Fibroblast of skin of left quadriceps (primary cell): ENCODE results near the gene ST7.
A peak's percentile ranks its signal among the peaks of the same experiment; 100 is the strongest.

ENCODE experiments used
- DNase-seq, 2 experiments: peaks; one replicate each; pipeline ENCODE4 v3.0.0-alpha.2; 2013; ENCODE audit warnings: low read depth in 2 of 2

ST7 gene

DNA sequence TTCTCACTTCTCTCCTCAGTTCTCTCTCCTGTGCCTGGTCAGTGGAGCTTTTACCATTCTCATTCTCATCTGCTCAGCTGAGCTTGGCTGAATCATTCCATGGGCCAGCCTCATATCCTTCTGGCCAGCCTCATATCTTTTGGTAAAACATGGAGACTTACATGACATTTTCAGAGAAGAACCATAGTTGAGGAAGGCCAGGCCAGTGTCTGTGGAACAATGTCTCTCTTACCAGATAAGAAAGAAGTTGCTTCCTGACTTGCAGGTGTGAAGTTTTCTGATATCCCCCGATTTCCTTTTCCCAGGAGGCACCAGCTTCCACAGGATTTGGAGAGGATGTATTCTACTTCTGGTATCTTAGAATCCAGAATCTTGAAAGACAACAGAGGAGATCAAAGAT lies 24.7 kb downstream of the ST7 start:
- DNase-seq, result no peak

- no peak for DNase-seq
Measured at GRCh38 chr7:116979430-116979829, 26.1 kb downstream of the ST7 start.

DNA sequence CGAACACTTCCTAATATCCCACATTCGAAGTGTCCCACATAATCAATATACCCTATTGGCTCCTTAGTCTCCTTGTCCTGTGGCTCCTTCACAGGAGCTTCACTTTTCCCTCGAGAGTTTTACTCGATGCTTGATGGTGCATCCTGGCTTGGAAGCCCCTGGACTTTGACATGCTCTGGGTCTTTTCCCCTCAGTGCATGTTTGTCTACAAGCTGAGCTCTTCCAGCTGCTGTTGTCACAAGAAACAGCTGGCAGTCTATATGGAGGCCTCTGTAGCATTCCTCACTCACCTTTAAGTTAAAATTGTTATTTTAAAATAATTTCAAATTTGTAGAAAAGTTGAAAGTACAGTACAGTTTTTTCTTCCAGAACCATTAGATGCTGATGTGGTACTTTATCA lies 27.1 kb downstream of the ST7 start:
- DNase-seq, result no peak

DNA sequence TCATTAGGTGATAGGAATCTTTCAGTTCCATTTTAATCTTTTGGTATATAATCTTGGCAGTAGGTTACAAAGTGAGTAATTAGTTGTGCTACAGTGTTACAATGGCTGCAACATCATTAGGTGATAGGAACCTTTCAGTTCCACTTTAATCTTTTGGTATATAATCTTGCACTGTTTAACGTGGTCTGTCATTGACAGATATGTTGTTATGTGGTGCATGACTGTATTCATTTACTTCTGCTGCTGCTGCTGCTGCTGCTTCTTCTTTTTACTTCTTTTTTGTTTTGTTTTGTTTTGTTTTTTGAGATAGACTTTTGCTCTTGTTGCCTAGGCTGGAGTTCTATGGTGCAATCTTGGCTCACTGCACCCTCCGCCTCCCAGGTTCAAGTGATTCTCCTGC lies 28.6 kb downstream of the ST7 start:
- no peak for DNase-seq

DNA sequence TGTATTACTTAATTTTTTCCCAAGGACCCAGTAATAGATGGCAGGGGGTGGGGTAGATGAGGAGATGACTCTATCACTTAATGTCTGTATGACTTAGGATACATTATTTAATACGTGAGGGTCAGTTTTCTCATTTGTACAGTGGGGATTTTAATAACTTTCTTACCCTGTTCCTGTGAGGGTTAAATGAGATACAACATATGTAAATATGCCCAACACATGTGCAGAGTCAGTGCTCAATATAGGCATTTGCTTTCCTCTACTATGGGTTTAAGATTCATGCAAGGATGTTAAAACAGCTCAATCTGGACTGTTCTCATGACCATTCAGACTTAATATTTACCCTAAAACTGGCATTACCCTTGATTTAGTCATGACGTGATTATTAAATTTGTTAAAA lies 31.2 kb downstream of the ST7 start:
- no peak for DNase-seq

DNA sequence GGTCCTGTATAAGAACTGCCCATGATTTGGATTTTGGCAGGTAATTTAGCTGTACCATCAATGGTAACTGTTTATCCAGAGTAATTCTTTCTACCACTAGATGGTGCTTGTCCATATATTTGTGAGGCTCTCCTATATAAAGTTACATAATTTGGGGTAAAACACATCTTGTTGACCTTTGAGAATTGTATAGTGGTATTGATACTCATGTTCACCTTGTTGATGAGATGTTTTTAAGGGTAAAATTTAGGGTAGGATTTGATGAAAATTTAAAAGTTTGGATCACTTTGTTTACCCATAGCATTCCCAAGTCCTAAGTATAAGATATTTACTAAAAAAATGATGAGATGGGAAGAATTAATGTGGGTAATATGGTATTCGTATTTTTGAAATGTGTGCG lies 31.6 kb downstream of the ST7 start:
- no peak for DNase-seq

DNA sequence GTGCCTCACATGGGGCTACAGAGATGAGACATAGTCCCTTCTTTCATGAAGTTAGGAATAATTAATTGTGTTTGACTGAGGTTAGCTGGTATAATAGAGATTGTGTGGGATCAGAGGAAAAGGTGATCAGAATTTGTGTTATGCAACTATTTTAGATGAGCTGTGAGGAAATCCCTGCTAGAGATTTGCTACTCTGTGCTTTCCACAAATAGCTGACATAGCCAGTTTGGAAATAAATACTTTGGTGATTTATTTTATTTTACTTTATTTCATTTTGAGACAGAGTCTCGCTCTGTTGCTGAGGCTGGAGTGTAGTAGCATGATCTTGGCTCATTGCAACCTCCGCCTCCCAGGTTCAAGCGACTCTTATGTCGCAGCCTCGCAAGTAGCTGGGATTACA lies 32.3 kb downstream of the ST7 start:
- no peak for DNase-seq

DNA sequence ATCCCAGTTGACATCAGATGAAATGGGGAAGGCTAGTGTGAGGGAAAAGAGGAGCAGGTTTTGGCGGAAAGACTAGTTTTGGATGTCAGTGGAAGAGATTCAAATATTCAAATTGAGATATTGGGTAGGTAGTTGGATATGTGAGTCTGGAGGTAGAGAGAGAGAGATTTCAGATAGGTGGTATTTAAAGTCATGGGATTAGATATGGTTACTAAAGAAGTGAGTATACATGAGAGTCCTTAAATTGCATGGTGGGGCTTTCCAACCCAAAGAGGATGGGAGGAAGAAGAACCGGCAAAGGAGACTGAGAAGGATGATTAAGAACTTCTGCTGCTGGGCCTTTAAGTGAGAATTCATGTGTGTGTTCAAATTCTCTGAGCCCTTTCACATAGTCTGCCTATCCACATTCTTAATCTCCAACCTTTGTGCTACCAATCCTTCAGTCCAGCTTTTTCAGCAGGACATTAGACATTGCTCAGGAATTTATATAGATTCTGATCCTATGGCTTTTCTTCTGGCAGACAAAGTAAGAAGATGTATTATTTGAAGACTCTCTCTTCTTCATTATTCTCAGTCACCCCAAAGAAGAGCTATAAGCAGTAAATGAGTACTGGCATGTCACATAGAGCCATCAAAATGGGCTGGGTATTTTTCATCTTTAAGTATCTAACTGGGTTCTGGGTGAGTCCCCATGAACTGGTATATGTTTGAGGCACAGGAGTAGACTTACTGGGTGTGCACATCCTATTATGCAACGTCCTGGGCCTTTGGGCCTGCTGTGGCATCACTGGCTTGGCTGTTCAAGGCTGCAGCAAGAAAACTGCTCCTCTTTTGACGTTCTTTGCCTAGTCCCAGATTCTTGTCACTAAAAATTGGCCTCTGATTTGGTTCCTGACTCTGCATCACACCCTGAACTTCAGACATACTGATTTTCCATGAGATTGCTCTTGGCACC lies 33.6 kb downstream of the ST7 start:
- DNase-seq, result no peak

- no peak for DNase-seq
Measured at GRCh38 chr7:116988363-116988989, 35.2 kb downstream of the ST7 start.

DNA sequence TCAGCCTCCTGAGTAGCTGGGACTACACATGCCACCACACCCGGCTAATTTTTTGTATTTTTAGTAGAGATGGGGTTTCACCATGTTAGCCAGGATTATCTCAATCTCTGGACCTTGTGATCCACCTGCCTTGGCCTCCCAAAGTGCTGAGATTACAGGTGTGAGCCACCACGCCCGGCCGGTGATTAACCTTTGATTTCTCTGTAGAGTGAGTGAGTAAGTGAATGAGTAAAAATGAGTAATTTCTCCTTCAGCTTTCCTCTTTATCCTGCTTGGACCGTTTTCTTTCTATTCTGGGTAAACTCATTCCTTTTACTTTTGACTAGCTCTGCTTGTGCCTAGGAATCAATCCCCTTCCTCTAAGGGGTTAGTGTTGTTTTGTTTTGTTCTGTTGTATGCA lies 36.8 kb downstream of the ST7 start:
- DNase-seq, result no peak

DNA sequence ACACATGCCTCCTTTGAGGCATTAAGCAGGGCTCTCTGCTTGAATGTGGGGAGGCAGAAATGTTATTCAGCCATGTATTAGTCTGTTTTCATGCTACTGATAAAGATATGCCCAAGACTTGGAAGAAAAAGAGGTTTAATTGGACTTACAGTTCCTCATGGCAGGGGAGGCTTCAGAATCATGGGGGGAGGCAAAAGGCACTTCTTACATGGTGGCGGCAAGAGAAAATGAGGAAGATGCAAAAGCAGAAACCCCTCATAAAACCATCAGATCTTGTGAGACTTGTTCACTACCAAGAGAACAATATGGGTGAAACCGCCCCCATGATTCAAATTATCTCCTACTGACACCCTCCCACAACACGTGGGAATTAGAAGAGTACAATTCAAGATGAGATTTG lies 37.9 kb downstream of the ST7 start:
- no peak for DNase-seq

DNA sequence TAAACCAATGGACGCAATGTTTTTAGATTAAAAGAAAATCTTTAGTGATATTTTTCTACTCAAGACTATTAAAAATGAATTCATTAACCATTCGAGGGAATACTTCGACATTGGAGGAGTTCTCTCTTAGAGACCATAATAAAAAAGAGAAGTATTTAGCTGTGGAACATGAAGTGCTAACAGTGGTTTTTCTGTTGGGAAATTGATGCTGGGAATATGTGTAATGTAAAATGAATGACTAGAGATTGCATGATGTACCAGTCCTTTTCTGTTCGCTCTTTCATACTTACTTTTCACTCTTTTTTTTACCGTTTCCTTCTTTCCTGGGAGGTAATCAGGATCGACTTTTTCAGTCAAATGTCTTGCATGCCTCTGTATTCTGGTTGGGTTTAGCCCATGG lies 41.3 kb downstream of the ST7 start:
- no peak for DNase-seq

DNA sequence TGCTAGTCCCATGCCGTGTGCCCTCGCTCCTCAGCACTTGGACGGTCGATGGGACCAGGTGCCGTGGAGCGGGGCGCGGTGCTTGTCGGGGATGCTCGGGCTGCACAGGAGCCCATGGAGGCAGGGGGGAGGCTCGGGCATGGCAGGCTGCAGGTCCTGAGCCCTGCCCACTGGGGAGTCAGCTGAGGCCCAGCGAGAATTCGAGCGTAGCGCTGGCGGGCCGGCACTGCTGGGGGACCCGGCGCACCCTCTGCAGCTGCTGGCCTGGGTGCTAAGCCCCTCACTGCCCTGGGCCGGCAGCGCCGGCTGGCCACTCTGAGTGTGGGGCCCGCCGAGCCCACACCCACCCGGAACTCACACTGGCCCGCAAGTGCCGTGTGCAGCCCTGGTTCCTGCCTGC lies 44.7 kb downstream of the ST7 start:
- DNase-seq, result no peak

DNA sequence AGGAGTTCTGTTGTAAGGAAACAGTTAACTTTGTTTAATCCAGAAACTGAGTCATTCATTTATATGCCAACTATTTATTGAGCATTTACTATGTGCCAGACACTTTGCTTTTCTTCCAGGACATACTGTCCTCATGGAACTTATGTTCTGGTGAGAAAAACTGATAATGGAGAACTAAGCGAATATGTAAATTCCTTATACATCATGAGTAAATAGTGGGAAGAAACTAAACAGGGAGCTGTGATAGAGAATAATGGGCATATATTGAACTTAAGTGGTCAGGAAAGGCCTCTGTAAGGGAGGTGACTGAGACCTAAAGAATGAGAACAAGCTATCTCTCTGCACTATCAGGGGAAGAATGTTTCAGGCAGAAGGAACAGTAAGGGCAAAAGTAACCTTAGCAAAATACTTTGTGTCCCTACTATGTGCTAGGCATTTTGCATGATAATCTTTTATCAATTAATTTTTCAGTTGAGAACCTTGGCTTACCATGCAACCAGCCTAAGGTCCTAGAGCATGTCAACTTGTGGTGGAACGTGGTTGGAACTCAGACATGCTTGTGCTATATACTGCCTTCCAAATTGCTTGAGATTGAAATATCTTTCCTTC lies 45.4 kb downstream of the ST7 start:
- DNase-seq, result no peak

DNA sequence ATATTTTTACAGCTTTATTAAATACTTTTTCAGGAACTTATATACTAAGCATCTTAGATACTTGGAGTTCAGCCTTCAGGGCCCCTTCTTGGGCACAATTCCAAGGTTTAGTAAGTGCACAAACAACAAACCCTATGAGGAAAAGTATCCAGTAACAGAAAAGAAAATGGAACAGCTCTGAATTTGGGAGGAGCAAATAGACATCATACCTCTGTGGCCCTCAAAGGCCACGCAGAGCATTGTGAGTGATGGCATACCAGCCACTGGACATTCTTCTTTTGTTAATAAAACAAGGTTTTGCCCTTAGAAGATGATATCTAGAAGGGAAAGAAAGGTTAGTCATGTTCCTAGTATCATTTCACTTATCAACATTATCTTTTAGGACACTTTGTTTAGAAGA lies 46.0 kb downstream of the ST7 start:
- no peak for DNase-seq

DNA sequence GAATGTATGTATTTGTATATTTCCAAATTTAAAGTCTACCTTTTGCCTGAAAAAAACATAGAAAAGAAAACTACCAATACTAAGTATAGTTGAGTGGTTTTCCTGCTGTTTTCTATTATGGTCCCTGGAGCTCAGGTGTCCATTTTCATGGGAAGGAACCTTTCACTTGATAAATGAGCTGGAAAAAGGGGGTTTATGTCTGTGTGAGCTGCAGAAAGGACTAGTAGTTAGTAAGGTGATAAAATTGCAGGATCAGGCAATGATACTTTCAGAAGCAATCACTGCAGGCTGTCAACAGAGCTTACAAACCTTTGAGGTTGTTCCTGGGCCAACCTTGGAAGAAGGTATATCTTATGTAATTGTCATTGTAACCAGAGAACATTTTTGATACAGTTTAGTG lies 48.0 kb downstream of the ST7 start:
- no peak for DNase-seq

DNA sequence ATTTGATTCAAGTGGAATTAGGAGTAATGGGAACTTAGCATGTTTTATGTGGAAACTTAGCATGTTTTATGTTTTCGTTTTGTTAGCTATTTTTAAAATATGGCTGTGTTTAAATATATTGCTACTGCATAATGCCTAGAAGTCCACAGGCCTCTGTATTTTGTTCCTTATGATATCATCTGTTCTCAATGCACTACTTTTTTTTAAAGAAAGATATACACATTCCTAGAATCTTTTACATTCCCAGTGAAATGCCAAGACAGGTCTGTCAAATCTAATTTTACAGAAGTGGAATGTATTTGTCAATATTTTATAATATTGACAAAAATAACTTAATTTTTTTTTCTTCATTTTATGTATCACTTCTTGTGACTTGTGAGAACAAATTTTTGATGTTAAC lies 51.6 kb downstream of the ST7 start:
- no peak for DNase-seq

- no peak for DNase-seq
Measured at GRCh38 chr7:117005449-117005848, 52.1 kb downstream of the ST7 start.

- no peak for DNase-seq
Measured at GRCh38 chr7:117006907-117007684, 53.8 kb downstream of the ST7 start.

DNA sequence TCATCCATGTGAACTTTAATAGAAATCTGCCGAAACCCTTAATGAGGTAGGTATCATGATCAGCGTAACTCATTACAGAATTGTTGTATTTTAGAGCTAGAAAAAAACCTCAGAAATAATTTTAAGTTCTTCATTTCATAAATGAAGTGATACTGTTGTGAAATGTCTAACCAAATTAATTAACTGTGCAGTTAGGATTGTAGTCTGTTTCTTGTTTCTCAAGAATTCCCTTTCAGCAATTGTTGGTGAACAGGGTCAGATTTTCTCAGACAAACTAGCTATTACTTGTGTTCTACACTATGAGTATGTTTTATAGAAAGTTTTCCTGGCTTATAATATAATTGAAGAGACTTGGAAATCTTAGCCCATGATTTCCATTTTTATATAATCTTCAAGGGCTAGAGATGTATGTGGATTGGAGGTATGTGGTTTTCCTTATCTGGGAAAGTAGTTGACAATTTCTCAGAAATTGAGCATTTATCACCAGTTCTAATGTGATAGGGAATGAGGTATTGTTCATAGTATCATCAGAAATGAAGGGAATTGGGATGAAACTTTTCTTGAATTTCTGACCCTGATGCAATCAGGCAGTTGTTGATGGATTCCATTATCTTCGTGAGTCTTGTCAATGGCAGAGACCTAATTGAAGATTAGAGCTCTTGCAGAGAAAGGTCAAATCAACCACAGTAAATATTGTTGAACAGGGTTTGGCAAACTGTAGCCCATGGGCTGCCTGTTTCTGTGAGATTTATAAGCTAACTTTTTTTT lies 55.0 kb downstream of the ST7 start:
- DNase-seq, result no peak

DNA sequence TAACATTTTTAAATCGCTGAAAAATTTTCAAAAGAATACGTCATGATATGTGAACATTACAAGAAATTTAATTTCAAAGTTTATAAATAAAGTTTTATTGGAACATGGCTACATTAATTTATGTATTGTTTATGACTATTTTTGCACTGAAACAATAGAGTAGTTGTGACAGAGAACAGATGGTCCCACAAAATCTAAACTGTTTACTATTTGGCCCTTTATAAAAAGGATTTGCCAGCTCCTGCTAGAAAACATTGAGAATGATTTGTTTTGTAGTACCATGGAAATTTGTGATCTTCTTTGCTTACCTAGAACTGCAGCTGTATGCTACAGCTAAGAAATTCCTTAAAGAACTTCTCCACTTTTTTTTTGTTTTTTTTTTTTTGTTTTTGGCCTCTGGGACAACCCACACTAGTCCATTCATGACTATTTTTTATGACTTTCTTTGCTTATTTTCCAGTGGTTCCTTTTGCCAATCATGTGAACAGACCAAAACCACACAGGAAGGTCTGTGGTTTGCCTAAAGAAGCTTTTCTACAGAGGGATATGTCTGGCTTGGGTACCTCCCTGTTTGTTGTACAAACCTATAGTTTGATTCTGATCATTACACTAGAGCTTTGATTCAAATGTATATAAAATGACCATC lies 55.7 kb downstream of the ST7 start:
- DNase-seq, result peak in 1 of 2 experiments; percentile 31
